Caco-2 (cell line): ENCODE measurements around the gene SMAGP. TPM values are rescaled to one million over a fixed set of nuclear protein-coding genes. Genes with fewer than 3 reads are reported as not detected.

Source experiments
- BruUV-seq: library from RNA; stranded (reverse); fragments of 400-500 nt; replicated peaks from 2 replicates; lab custom pipeline; 2021; lab: Mats Ljungman, UMichigan
- CTCF ChIA-PET: fragments of 300-600 bp; sonication (Branson Sonifier 250); formaldehyde crosslinking; loops from one replicate; lab custom pipeline; 2022; ENCODE audit warnings: antibody characterized with exemption; lab: Charles Lee
- POLR2A ChIA-PET: fragments of 300-600 bp; sonication (Branson Sonifier 250); formaldehyde crosslinking; loops from one replicate; lab custom pipeline; 2022; ENCODE audit warnings: antibody characterized with exemption; lab: Charles Lee
- DNase-seq, 2 experiments: peaks; one replicate each; pipeline versions ENCODE4 v3.0.0 to v3.0.0-alpha.2; 2020 to 2022
- H3K27me3 ChIP-seq: replicated peaks from 2 replicates; pipeline ENCODE4 v1.6.0; 2011; ENCODE audit warnings: low read length; ENCODE audit not compliant: control insufficient read depth, insufficient read depth
- H3K36me3 ChIP-seq: 2 replicates; pipeline ENCODE4 v1.5.1; 2011; ENCODE audit warnings: low read length; ENCODE audit not compliant: control insufficient read depth, insufficient read depth
- H3K4me1 ChIP-seq: fragments of 250-450 bp; sonication (Bioruptor Pico); 2 replicates; pipeline ENCODE4 v1.5.1; 2020; ENCODE audit warnings: mild to moderate bottlenecking
- H3K4me3 ChIP-seq: 2 replicates; pipeline ENCODE4 v1.5.1; 2011; ENCODE audit warnings: low read depth, mild to moderate bottlenecking, control low read depth, low read length
- H3K9me3 ChIP-seq: fragments of 250-450 bp; sonication (Bioruptor Pico); 2 replicates; pipeline ENCODE4 v1.5.1; 2020; ENCODE audit warnings: mild to moderate bottlenecking, moderate library complexity
- H3K27ac Mint-ChIP-seq: one replicate; pipeline ENCODE4 v1.8.0; 2022; ENCODE audit warnings: mixed read lengths; ENCODE audit not compliant: unreplicated experiment
- H3K27me3 Mint-ChIP-seq: one replicate; pipeline ENCODE4 v1.8.0; 2022; ENCODE audit warnings: mixed read lengths; ENCODE audit not compliant: insufficient read depth, unreplicated experiment
- H3K36me3 Mint-ChIP-seq: one replicate; pipeline ENCODE4 v1.8.0; 2022; ENCODE audit warnings: mild to moderate bottlenecking, mixed read lengths; ENCODE audit not compliant: insufficient read depth, unreplicated experiment
- H3K4me1 Mint-ChIP-seq: one replicate; pipeline ENCODE4 v1.8.0; 2022; ENCODE audit warnings: low read depth, mixed read lengths; ENCODE audit not compliant: unreplicated experiment
- H3K4me3 Mint-ChIP-seq: one replicate; pipeline ENCODE4 v1.8.0; 2022; ENCODE audit warnings: mild to moderate bottlenecking, moderate library complexity, mixed read lengths; ENCODE audit not compliant: unreplicated experiment
- H3K9me3 Mint-ChIP-seq: one replicate; pipeline ENCODE4 v1.8.0; 2022; ENCODE audit warnings: mixed read lengths; ENCODE audit not compliant: unreplicated experiment
- intact Hi-C: fragments of 100-400 bp; cut with micrococcal nuclease; formaldehyde crosslinking; loops from one replicate; pipeline ENCODE4 v1.10.0; 2022; ENCODE audit not compliant: unreplicated experiment
- total RNA-seq: library from RNA; stranded (reverse); gene quantifications from 2 replicates; pipeline ENCODE4 v1.2.3, GENCODE V29; 2022
- TF ChIP-seq, protein P1 (sequence below), 2 experiments: fragments of 200-600 bp in 1 of 2; IDR thresholded peaks; 1 replicate in 1 of 2; 2 replicates in 1 of 2; pipeline versions ENCODE4 v1.5.1 to v1.8.0; 2011 to 2022; ENCODE audit warnings: antibody characterized with exemption in 1 of 2, control low read depth in 1 of 2, inconsistent platforms in 1 of 2, low read depth in 1 of 2, low read length in 1 of 2, mild to moderate bottlenecking in 1 of 2, moderate library complexity in 1 of 2; ENCODE audit not compliant: insufficient read depth in 1 of 2, severe bottlenecking in 1 of 2, unreplicated experiment in 1 of 2

SMAGP gene
- total RNA-seq, 1 experiment from 2014 or later, result 108 TPM

DNA sequence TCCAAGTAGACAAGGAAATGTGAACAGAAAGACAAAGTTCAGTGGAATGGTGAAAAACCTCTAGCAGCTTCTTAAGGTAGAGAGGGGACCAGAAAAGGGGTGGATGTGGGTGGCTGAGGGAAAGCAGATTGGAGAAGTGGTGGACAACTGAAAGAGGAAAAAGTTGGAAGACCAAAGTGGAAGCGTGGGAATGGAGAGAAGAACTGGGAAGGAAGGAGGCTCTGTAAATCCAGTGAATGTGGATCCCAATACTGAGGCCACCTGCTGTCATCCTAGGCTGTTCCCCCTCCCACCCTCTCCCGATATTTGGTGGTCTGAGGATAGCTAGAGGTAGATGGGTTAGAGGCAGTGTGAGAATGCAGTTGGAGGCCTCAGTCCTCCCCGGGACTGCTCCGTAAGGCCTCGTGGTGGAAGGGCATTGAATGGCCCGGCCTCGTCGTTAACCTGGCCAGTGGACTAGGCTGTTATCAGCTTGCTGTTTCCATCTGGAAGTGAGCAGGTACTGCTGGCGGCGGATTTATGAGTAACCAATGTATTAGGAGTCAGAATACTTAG lies 51.5 kb downstream of the SMAGP start:
- no peaks in the 10 kb centered on the region; the same call in 1 of the 2 replicates for H3K36me3 ChIP-seq
- H3K4me1 Mint-ChIP-seq, result peaks cover 20% of the 10 kb centered on the region
- H3K36me3 Mint-ChIP-seq, result peaks cover 9% of the 10 kb centered on the region
- peaks cover 6% of the 10 kb centered on the region; the same call in 1 of the 2 replicates for H3K4me1 ChIP-seq
- H3K27me3 Mint-ChIP-seq, result no peaks in the 10 kb centered on the region
- no peaks in the 10 kb centered on the region for H3K27me3 ChIP-seq
- ChIA-PET POLR2A (interaction anchor here (0.6 to 2.6 kb wide), 11 partner anchors 19 to 454 kb away, joined by 3 to 39 read pairs (median 6); partner anchors contain the start of genes CSRNP2, DAZAP2, LETMD1 and SMAGP), CTCF (interaction anchor here (0.6 to 2.8 kb wide), 15 partner anchors 8 to 758 kb away, joined by 3 to 26 read pairs (median 4); partner anchors contain the start of genes DAZAP2 and LETMD1)
- intact Hi-C loops, result loop anchor here (1.0 to 2.0 kb wide), 5 partner anchors 20 to 170 kb away; partner anchors contain the start of genes CSRNP2, DAZAP2, LETMD1 and TFCP2
- TF ChIP-seq, protein P1, sequence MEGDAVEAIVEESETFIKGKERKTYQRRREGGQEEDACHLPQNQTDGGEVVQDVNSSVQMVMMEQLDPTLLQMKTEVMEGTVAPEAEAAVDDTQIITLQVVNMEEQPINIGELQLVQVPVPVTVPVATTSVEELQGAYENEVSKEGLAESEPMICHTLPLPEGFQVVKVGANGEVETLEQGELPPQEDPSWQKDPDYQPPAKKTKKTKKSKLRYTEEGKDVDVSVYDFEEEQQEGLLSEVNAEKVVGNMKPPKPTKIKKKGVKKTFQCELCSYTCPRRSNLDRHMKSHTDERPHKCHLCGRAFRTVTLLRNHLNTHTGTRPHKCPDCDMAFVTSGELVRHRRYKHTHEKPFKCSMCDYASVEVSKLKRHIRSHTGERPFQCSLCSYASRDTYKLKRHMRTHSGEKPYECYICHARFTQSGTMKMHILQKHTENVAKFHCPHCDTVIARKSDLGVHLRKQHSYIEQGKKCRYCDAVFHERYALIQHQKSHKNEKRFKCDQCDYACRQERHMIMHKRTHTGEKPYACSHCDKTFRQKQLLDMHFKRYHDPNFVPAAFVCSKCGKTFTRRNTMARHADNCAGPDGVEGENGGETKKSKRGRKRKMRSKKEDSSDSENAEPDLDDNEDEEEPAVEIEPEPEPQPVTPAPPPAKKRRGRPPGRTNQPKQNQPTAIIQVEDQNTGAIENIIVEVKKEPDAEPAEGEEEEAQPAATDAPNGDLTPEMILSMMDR (IDR thresholded peaks at IDR 0.05; ENCODE audit: insufficient read depth in 1 of 2, low read depth in 1 of 2, low read length in 1 of 2, severe bottlenecking in 1 of 2, unreplicated experiment in 1 of 2), result no peak
- TSS peak; percentile 77 for BruUV-seq
- peak; percentile 71 to 77 for DNase-seq
- no peaks in the 10 kb centered on the region for H3K9me3 Mint-ChIP-seq
- H3K27ac Mint-ChIP-seq, result peak overlapping the region; percentile 94
- H3K4me3 Mint-ChIP-seq, result peak overlapping the region; percentile 76
- H3K9me3 ChIP-seq, result no peaks in the 10 kb centered on the region
- peak overlapping the region; percentile 89 for H3K4me3 ChIP-seq

DNA sequence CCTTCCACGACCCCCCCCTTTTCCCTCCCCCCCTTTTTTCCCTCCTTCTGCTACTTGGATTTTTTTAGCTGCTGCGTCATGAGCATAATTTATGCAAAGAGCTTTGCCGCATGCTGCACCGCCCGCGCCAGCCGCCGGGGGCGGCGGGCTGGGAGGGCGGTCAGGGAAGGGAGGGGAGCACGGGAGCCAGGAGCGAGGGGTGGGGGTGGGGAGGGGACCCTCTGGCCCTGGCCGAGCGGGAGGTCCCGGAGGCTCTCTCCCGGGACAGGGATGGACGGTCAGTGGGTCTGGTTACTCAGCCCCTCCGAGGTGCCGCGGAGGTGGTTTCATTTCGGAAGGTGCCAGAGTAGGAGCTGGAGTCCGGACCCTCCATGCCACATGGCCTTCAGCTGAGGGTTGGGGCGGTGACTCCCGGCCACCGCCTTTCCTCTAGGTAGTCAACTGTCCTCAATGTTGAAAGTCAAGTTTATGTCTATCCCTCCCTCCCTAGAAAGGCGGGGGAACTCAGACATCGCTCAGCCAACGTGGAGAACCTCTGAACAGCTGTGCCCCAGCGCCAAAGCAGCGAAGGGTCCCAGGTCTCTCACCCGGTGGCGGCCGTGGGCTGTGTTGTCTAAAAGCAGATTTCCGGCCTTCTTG lies 52.1 kb downstream of the SMAGP start, which contains the start of gene POU6F1:
TSS of gene POU6F1 (minus strand) at position 95 of the 639 bp plus-strand sequence. CDS start 11,226 bp downstream, outside the sequence.
- Mint-ChIP-seq H3K9me3 (no peaks in the 10 kb centered on the region), H3K27ac (peak within 1 kb of the TSS; percentile 94), H3K36me3 (peaks cover 9% of the 10 kb centered on the region), H3K27me3 (no peaks in the 10 kb centered on the region), H3K4me1 (peaks cover 20% of the 10 kb centered on the region), H3K4me3 (peak within 1 kb of the TSS; percentile 76)
- Histone ChIP-seq H3K36me3 (no peaks in the 10 kb centered on the region; the same call in 1 of the 2 replicates), H3K4me3 (peak within 1 kb of the TSS; percentile 89), H3K4me1 (peaks cover 6% of the 10 kb centered on the region; the same call in 1 of the 2 replicates), H3K27me3 (no peaks in the 10 kb centered on the region), H3K9me3 (no peaks in the 10 kb centered on the region)
- ChIA-PET POLR2A (interaction anchor here (0.5 to 2.6 kb wide), 18 partner anchors 13 to 454 kb away, joined by 3 to 39 read pairs (median 6); partner anchors contain the start of genes ATF1, CSRNP2, DAZAP2 and LETMD1), CTCF (interaction anchor here (0.6 to 2.8 kb wide), 24 partner anchors 8 to 1921 kb away, joined by 3 to 26 read pairs (median 4); partner anchors contain the start of genes CSRNP2, DAZAP2 and LETMD1)
- DNase-seq, result peak; percentile 77 to 87
- intact Hi-C loops, result loop anchor here (1.0 to 2.0 kb wide), 5 partner anchors 19 to 169 kb away; partner anchors contain the start of genes CSRNP2, DAZAP2, LETMD1 and TFCP2
- TF ChIP-seq, protein P1 (IDR thresholded peaks at IDR 0.05; ENCODE audit: insufficient read depth in 1 of 2, low read depth in 1 of 2, low read length in 1 of 2, severe bottlenecking in 1 of 2, unreplicated experiment in 1 of 2), result peak; percentile 75 to 84
- no TSS peak for BruUV-seq
